ENCODE data around the gene PAPOLB. TPM values are rescaled to one million over a fixed set of nuclear protein-coding genes. Genes with fewer than 3 reads are reported as not detected.

Gene PAPOLB
- total RNA-seq, 6 experiments from 2014 or later = not detected

DNA sequence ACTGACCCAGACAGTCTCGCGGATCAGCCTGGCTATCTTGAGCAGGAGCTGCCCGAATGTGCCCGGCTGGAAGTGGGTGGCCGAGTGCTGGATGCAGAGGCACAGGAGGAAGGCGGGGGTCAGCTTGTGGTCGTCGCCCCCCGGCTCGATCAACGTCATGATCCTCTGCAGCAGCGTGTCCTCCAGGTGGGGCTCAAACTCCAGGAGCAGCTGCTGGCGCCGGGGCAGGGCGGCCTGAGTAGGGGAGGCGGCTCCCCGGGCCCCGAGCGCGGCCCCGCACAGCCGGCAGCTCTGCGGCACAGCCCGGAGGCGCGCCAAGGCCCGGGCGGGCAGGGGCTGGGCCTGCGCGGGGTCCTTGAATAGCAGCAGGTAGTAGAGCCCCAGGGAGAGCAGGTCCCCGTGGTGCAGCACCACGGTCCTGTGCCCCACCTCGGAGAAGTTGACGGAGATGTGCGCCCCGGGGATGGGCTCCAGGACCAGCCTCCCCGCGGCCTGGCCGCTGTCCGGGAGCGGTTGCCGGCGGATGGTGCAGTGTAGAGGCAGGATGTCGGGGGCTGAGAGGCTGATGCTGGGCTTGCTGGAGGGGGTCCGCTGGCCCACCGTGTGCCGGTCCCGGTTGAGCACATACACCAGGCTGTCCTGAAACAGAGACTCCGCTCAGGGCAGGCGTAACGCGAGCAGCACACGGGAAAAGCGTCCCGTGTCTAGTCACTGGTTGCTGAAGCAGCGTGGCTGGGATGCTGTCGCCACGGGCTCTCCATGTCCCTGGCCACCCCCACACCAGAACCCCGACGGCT is 27.0 kb downstream of the PAPOLB start:
- no peak for DNase-seq
- Mint-ChIP-seq H3K36me3 (ENCODE audit: low read depth) (no peaks in the 10 kb centered on the region), H3K27ac (no peak overlapping the region), H3K9me3 (no peaks in the 10 kb centered on the region; the same call in 1 of the 2 replicates), H3K4me3 (no peak overlapping the region), H3K4me1 (ENCODE audit: low read depth) (no peaks in the 10 kb centered on the region), H3K27me3 (ENCODE audit: insufficient read depth) (peaks cover 9% of the 10 kb centered on the region)
- no peak for TF ChIP-seq CTCF (IDR thresholded peaks at IDR 0.05)

DNA sequence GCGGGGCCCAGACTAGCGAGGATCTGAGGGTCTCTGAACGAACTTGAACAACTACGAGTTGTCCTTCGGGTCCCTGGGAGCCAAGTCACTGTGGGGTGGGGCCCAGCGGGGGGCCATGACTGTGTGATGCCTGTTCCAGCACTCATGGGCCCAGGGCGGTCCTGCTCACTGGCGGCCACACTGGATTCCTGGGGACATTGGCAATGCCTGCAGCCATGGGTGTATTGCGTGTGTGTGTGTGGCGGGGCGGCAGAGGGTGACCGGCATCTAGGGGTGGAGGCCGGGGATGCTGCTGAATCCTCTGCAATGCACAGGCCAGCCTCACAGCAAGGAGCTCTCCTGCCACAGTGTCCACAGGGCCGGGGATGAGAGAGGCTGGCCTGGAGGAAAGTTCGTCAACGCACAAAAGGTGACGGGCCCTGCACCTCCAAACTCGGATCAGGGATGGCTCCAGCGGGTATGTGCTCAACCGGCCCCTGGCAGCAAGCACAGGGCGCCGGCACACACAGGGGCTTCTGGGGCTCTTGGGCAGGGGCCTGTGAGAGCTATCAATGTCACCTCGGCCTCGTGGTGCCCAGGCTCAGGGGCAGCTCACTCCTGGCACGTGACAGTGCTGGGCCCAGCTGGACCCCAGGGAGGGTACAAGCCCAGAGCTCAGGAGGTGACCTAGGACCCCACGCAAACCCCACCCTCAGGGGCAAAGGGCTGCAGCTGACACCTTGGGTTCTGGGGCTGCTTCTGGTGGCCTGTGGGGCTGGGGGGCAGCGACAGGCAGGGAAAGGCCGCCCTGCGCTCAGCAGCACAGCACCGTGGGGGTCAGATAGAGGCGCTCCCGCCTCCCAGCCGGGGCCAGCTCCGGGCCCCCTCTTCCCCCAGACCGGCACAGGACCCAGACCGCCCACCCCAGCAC is 27.9 kb downstream of the PAPOLB start:
- H3K9me3 Mint-ChIP-seq = no peaks in the 10 kb centered on the region; the same call in 1 of the 2 replicates
- H3K27ac Mint-ChIP-seq = no peak overlapping the region
- no peak overlapping the region for H3K4me3 Mint-ChIP-seq
- TF ChIP-seq CTCF (IDR thresholded peaks at IDR 0.05) = no peak
- no peaks in the 10 kb centered on the region for H3K4me1 Mint-ChIP-seq (ENCODE audit: low read depth)
- no peaks in the 10 kb centered on the region for H3K36me3 Mint-ChIP-seq (ENCODE audit: low read depth)
- no peak for DNase-seq
- peaks cover 8% of the 10 kb centered on the region for H3K27me3 Mint-ChIP-seq (ENCODE audit: insufficient read depth)

GRCh38 chr7:4833176-4833575 is 28.7 kb downstream of the PAPOLB start:
- Mint-ChIP-seq H3K9me3 (no peaks in the 10 kb centered on the region; the same call in 1 of the 2 replicates), H3K27me3 (ENCODE audit: insufficient read depth) (peaks cover 8% of the 10 kb centered on the region), H3K27ac (no peak overlapping the region), H3K4me3 (no peak overlapping the region), H3K36me3 (ENCODE audit: low read depth) (no peaks in the 10 kb centered on the region), H3K4me1 (ENCODE audit: low read depth) (no peaks in the 10 kb centered on the region)
- TF ChIP-seq CTCF (IDR thresholded peaks at IDR 0.05) = no peak
- no peak for DNase-seq

- Mint-ChIP-seq H3K4me3 (no peak overlapping the region), H3K27ac (no peak overlapping the region), H3K36me3 (ENCODE audit: low read depth) (no peaks in the 10 kb centered on the region), H3K4me1 (ENCODE audit: low read depth) (no peaks in the 10 kb centered on the region), H3K27me3 (ENCODE audit: insufficient read depth) (peaks cover 7% of the 10 kb centered on the region), H3K9me3 (no peaks in the 10 kb centered on the region; the same call in 1 of the 2 replicates)
- no peak for DNase-seq
- no peak for TF ChIP-seq CTCF (IDR thresholded peaks at IDR 0.05)
These were observed 29.1 kb downstream of the PAPOLB start for GRCh38 chr7:4832711-4833110.

- Mint-ChIP-seq H3K27me3 (ENCODE audit: insufficient read depth) (peaks cover 2% of the 10 kb centered on the region), H3K4me1 (ENCODE audit: low read depth) (no peaks in the 10 kb centered on the region), H3K4me3 (no peak overlapping the region), H3K36me3 (ENCODE audit: low read depth) (no peaks in the 10 kb centered on the region), H3K9me3 (no peaks in the 10 kb centered on the region; the same call in 1 of the 2 replicates), H3K27ac (no peak overlapping the region)
- TF ChIP-seq CTCF (IDR thresholded peaks at IDR 0.05) = no peak
- no peak for DNase-seq
These were observed 29.9 kb downstream of the PAPOLB start for GRCh38 chr7:4831723-4832495.
